Measurements from ENCODE around the gene TNIK.

DNA sequence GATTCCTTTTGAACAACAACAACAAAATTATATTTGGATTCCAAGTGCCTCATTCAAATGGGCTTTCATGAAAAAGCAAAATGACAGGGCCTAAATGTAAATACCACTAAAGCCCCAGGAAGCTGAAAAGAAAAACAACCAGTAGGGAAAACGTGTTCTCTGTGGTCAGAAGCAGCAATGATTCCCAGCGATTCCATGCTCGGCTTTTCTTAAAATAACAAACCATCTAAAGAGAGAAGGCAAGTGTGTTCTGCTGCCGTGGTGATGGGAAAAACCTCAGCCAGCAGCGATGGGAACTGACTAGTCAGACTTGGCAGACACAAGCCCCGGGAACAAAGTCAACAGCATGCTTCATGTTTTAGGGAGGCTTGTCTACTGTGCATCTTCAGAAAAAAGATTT, 153.6 kb downstream of the TNIK start:
- TF ChIP-seq, protein P1, sequence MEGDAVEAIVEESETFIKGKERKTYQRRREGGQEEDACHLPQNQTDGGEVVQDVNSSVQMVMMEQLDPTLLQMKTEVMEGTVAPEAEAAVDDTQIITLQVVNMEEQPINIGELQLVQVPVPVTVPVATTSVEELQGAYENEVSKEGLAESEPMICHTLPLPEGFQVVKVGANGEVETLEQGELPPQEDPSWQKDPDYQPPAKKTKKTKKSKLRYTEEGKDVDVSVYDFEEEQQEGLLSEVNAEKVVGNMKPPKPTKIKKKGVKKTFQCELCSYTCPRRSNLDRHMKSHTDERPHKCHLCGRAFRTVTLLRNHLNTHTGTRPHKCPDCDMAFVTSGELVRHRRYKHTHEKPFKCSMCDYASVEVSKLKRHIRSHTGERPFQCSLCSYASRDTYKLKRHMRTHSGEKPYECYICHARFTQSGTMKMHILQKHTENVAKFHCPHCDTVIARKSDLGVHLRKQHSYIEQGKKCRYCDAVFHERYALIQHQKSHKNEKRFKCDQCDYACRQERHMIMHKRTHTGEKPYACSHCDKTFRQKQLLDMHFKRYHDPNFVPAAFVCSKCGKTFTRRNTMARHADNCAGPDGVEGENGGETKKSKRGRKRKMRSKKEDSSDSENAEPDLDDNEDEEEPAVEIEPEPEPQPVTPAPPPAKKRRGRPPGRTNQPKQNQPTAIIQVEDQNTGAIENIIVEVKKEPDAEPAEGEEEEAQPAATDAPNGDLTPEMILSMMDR (conservative IDR thresholded peaks at IDR 0.05) = no peak
- TF ChIP-seq ZFX (IDR thresholded peaks at IDR 0.05) = no peak
